K562 (cell line): ENCODE measurements around the gene SPTLC2. TPM values are rescaled to one million over a fixed set of nuclear protein-coding genes. Genes with fewer than 3 reads are reported as not detected.
A peak's percentile ranks its signal among the peaks of the same experiment; 100 is the strongest.

Experiments
- ATAC-seq: fragments of 200-7000 bp; cut with Tn5 transposase; 3 replicates; pipeline ENCODE4 v1.9.1; 2020; ENCODE audit warnings: moderate library complexity
- BruUV-seq: library from RNA; stranded (reverse); fragments of 400-500 nt; replicated peaks from 2 replicates; lab custom pipeline; 2021; lab: Mats Ljungman, UMichigan
- CTCF ChIA-PET: fragments of 300-600 bp; formaldehyde crosslinking; extraction: SDS; loops from one replicate; lab custom pipeline; 2021; ENCODE audit warnings: low intra/inter-chr PET ratio; lab: Yijun Ruan, JAX
- POLR2A ChIA-PET: fragments of 300-600, 350-650 bp; sonication (Branson Sonifier 250); formaldehyde crosslinking; extraction: SDS; loops from one replicate; lab custom pipeline; 2021; ENCODE audit warnings: antibody characterized with exemption, inconsistent platforms; lab: Yijun Ruan, JAX
- DNase-seq, 4 experiments: peaks; one replicate each; pipeline versions ENCODE4 v3.0.0 to v3.0.0-alpha.2; 2011 to 2018; ENCODE audit warnings: low spot score in 3 of 4, mixed read lengths in 3 of 4; ENCODE audit errors: extremely low read depth in 1 of 4
- FAIRE-seq: peaks from 2 replicates; lab custom pipeline; 2011; peaks lifted over from hg19 to GRCh38; lab: Jason Lieb, UNC
- H2AFZ ChIP-seq: 2 replicates; pipeline ENCODE4 v1.6.0; 2011; ENCODE audit warnings: low read depth, low read length, control low read depth, inconsistent platforms
- H3K27ac ChIP-seq: fragments of 200-600 bp; 3 replicates; pipeline ENCODE4 v1.8.0; 2011; ENCODE audit warnings: low read depth, mild to moderate bottlenecking, control low read depth, inconsistent platforms, low read length, moderate library complexity, mixed read lengths; ENCODE audit errors: extremely low read depth
- H3K27me3 ChIP-seq, 2 experiments: fragments of 300-600 bp in 1 of 2; 2 replicates in 1 of 2; 3 replicates in 1 of 2; pipeline versions ENCODE4 v1.6.0 to v1.8.0; 2011; ENCODE audit warnings: inconsistent platforms in 2 of 2, low read length in 2 of 2, mild to moderate bottlenecking in 1 of 2, mixed read lengths in 1 of 2, moderate library complexity in 1 of 2; ENCODE audit not compliant: control insufficient read depth in 2 of 2, insufficient read depth in 2 of 2
- H3K36me3 ChIP-seq: fragments of 300-600 bp; 3 replicates; pipeline ENCODE4 v1.8.0; 2011; ENCODE audit warnings: mild to moderate bottlenecking, low read length, inconsistent platforms; ENCODE audit not compliant: control insufficient read depth, insufficient read depth
- H3K4me1 ChIP-seq, 2 experiments: fragments of 200-600 bp in 1 of 2; replicated peaks in 1 of 2; 2 replicates in 1 of 2; 3 replicates in 1 of 2; pipeline versions ENCODE4 v1.5.1 to v1.8.0; 2011; ENCODE audit warnings: inconsistent platforms in 2 of 2, low read length in 2 of 2, mild to moderate bottlenecking in 1 of 2, mixed read lengths in 1 of 2, moderate library complexity in 1 of 2; ENCODE audit not compliant: control insufficient read depth in 2 of 2, insufficient read depth in 2 of 2
- H3K4me2 ChIP-seq: 2 replicates; pipeline ENCODE4 v1.6.1; 2011; ENCODE audit warnings: low read length, control low read depth, inconsistent platforms, mixed read lengths; ENCODE audit not compliant: insufficient read depth
- H3K4me3 ChIP-seq: fragments of 200-600 bp; sonication (generic), shearing (Covaris generic); 2 replicates; pipeline ENCODE4 v1.5.1; 2016; ENCODE audit warnings: control low read depth, inconsistent platforms
- H3K79me2 ChIP-seq: fragments of 200-600 bp; 3 replicates; pipeline ENCODE4 v1.8.0; 2011; ENCODE audit warnings: low read length, inconsistent platforms; ENCODE audit not compliant: control insufficient read depth, insufficient read depth
- H3K9ac ChIP-seq, 2 experiments: 2 replicates each; pipeline versions ENCODE4 v1.6.0 to v1.6.1; 2011; ENCODE audit warnings: low read depth in 2 of 2, low read length in 2 of 2, control low read depth in 1 of 2, inconsistent platforms in 1 of 2, mild to moderate bottlenecking in 1 of 2, mixed read lengths in 1 of 2; ENCODE audit not compliant: insufficient read depth in 1 of 2
- H3K9me1 ChIP-seq: one replicate; pipeline ENCODE4 v1.6.0; 2011; ENCODE audit warnings: inconsistent platforms, mild to moderate bottlenecking, low read length, moderate library complexity; ENCODE audit not compliant: control insufficient read depth, insufficient read depth
- H3K9me3 ChIP-seq: replicated peaks from 2 replicates; pipeline ENCODE4 v1.5.1; 2011; ENCODE audit warnings: low read depth, low read length, inconsistent platforms; ENCODE audit not compliant: control insufficient read depth, insufficient read depth
- H4K20me1 ChIP-seq: replicated peaks from 2 replicates; pipeline ENCODE4 v1.6.1; 2011; ENCODE audit warnings: low read length, inconsistent platforms, mixed read lengths; ENCODE audit not compliant: control insufficient read depth, insufficient read depth
- BMI1 ChIP-seq: fragments of 150-350 bp; IDR thresholded peaks from 2 replicates; pipeline ENCODE4 v1.6.1; 2014; ENCODE audit warnings: low read length
- KDM5B ChIP-seq: fragments of 200-600 bp; sonication (generic); IDR thresholded peaks from 2 replicates; pipeline ENCODE4 v1.6.1; 2012; ENCODE audit warnings: low read depth, mild to moderate bottlenecking, moderate library complexity, low read length, control low read depth, inconsistent platforms; ENCODE audit not compliant: insufficient replicate concordance
- MTA1 ChIP-seq: fragments of 450-650 bp; IDR thresholded peaks from 2 replicates; pipeline ENCODE4 v1.6.1; 2017; ENCODE audit warnings: borderline replicate concordance
- NFYB ChIP-seq: IDR thresholded peaks from 2 replicates; pipeline ENCODE4 v1.6.1; 2011; ENCODE audit warnings: mild to moderate bottlenecking, moderate library complexity; ENCODE audit not compliant: insufficient read length; ENCODE audit errors: extremely low read depth
- NKRF ChIP-seq: fragments of 450-650 bp; IDR thresholded peaks from 2 replicates; pipeline ENCODE4 v1.6.1; 2016; ENCODE audit warnings: borderline replicate concordance
- PHF20 ChIP-seq: fragments of 450-650 bp; IDR thresholded peaks from 2 replicates; pipeline ENCODE4 v1.6.1; 2018; ENCODE audit not compliant: partially characterized antibody
- PHF8 ChIP-seq: fragments of 200-600 bp; sonication (generic); IDR thresholded peaks from 2 replicates; pipeline ENCODE4 v1.6.1; 2012; ENCODE audit warnings: mixed run types, mild to moderate bottlenecking, inconsistent platforms, low read length, moderate library complexity, borderline replicate concordance
- POLR2B ChIP-seq: fragments of 450-650 bp; IDR thresholded peaks from 2 replicates; pipeline ENCODE4 v1.6.1; 2018; ENCODE audit warnings: low read depth; ENCODE audit not compliant: partially characterized antibody
- RUNX1 ChIP-seq: sonication (generic); IDR thresholded peaks from 2 replicates; pipeline ENCODE4 v1.6.1; 2016; ENCODE audit warnings: antibody characterized with exemption, low read depth
- SMARCC2 ChIP-seq: fragments of 450-650 bp; IDR thresholded peaks from 2 replicates; pipeline ENCODE4 v1.6.1; 2017; ENCODE audit warnings: antibody characterized with exemption, moderate library complexity, mild to moderate bottlenecking, low read depth
- SMARCE1 ChIP-seq: fragments of 450-650 bp; IDR thresholded peaks from 2 replicates; pipeline ENCODE4 v1.7.1; 2016; ENCODE audit warnings: mild to moderate bottlenecking
- STAT6 ChIP-seq: sonication (generic); formaldehyde crosslinking; IDR thresholded peaks from 2 replicates; pipeline ENCODE4 v1.8.1; 2023; ENCODE audit warnings: mild to moderate bottlenecking, missing genetic modification reagents
- SUPT5H ChIP-seq: fragments of 450-650 bp; IDR thresholded peaks from 2 replicates; pipeline ENCODE4 v1.6.1; 2016
- USF2 ChIP-seq: sonication (generic); formaldehyde crosslinking; IDR thresholded peaks from 2 replicates; pipeline ENCODE4 v1.5.0; 2020; ENCODE audit warnings: missing genetic modification reagents
- ZNF778 ChIP-seq: fragments of 450-650 bp; formaldehyde crosslinking; IDR thresholded peaks from 2 replicates; pipeline ENCODE4 v1.4.0; 2020; ENCODE audit warnings: mild to moderate bottlenecking, moderate library complexity
- WGBS: fragments of 100-300 bp; shearing (Covaris generic); methylation state at CpG from one replicate; pipeline ENCODE4 v1.1.6; 2016; ENCODE audit warnings: low coverage, mixed read lengths; ENCODE audit not compliant: insufficient coverage; ENCODE audit errors: missing lambda C conversion rate; 5-methylcytosine and 5-hydroxymethylcytosine counted together
- in situ Hi-C: fragments of 300-500 bp; cut with MboI; formaldehyde crosslinking; loops from 4 replicates; pipeline ENCODE4 v1.15.0; 2018; ENCODE audit warnings: inconsistent platforms, mixed read lengths
- intact Hi-C: fragments of 100-400 bp; cut with micrococcal nuclease; formaldehyde crosslinking; loops from 2 replicates; pipeline ENCODE4 v1.14.2; 2022
- polyA plus RNA-seq, 8 experiments: library from polyadenylated mRNA; depleted of rRNA in 4 of 8; stranded (reverse) in 5 of 8; unstranded in 3 of 8; fragments of >200 nt; fragmentation: Nextera tagmentation in 2 of 8; fragmentation: Illumina TruSeq in 1 of 8; extraction: Ambion mirVana in 2 of 8; extraction: Trizol in 1 of 8; gene quantifications; 2 replicates each; pipeline versions ENCODE4 v1.2.1 to v1.2.3, GENCODE V29; 2011 to 2014; ENCODE audit warnings: inconsistent platforms in 1 of 8, missing spikeins in 1 of 8
- total RNA-seq, 7 experiments: library from RNA; depleted of rRNA in 6 of 7; stranded (reverse); fragments of >200 nt in 6 of 7; fragmentation: Illumina TruSeq in 2 of 7; extraction: Trizol in 2 of 7; gene quantifications; 2 replicates each; pipeline versions ENCODE4 v1.2.1 to v1.2.3, GENCODE V29; 2011 to 2021; ENCODE audit warnings: low replicate concordance in 1 of 7
- TF ChIP-seq, protein P1 (sequence below): sonication (generic); formaldehyde crosslinking; IDR thresholded peaks from 2 replicates; pipeline ENCODE4 v1.8.0; 2022; ENCODE audit warnings: mild to moderate bottlenecking, missing genetic modification reagents

Gene SPTLC2
- total and polyA plus RNA-seq, 9 of the 15 experiments (the other 6 are each of a cell fraction or from before 2014, with no cell fraction given) = 4.5 to 30.4 (median 14.0) TPM

DNA sequence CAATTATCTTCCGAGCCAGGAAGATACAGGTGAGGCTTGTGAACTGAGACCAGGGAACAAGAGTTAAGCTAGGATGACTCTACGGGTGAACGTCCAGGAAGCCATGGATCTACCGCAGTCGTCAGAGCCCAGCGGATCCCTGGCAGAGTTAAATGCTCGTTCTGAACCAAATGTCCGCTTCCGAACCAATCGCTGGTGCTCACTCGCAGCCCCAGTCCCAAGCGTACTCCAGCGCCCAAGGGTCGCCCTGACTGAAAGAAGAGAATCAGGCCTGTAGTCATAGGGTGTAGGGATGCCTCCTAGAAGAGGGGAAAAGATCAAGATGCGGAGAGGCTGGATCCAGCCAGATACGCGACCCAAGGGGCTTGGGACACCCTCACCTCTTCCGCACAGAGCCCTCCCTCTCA lies 159.3 kb downstream of the SPTLC2 start:
- ATAC-seq (no peak; the same call in 2 of the 3 replicates), FAIRE-seq (peak; percentile 19), DNase-seq (no peak)
- WGBS = 0% methylated on average over 16 of the region's 18 CpGs
- Histone ChIP-seq H3K36me3 (peaks cover 30% of the 10 kb centered on the region), H3K27me3 (no peaks in the 10 kb centered on the region), H3K4me3 (peak overlapping the region; percentile 96), H3K9ac (peak overlapping the region; percentile 90 to 98), H3K9me3 (no peaks in the 10 kb centered on the region), H3K27ac (peak overlapping the region; percentile 99), H3K4me1 (peaks cover 7 to 11% of the 10 kb centered on the region in 2 experiments; a peak in 3 of 5 replicates), H4K20me1 (peaks cover 12% of the 10 kb centered on the region; the same call in 1 of the 2 replicates), H3K79me2 (peaks cover 48% of the 10 kb centered on the region), H3K9me1 (peaks cover 5% of the 10 kb centered on the region), H3K4me2 (peak overlapping the region; percentile 97), H2AFZ (peak overlapping the region; percentile 100)
- no peak for TF ChIP-seq ZNF778 (CRISPR knock-in tag)
- peak; percentile 56; the same call in 1 of the 2 replicates for TF ChIP-seq PHF8
- TF ChIP-seq POLR2B = peak; percentile 55
- TF ChIP-seq SMARCC2 = 0 out of 2 replicates have a peak, but pooled peaks have one; percentile 33
- no peak for TF ChIP-seq BMI1
- TF ChIP-seq NFYB = no peak
- TF ChIP-seq USF2 (CRISPR knock-in tag) = no peak
- TF ChIP-seq RUNX1 = no peak
- TF ChIP-seq PHF20 = peak; percentile 10
- TF ChIP-seq KDM5B = peak; percentile 87
- no peak for TF ChIP-seq MTA1
- TF ChIP-seq STAT6 (CRISPR knock-in tag) = 0 out of 2 replicates have a peak, but pooled peaks have one; percentile 65
- TF ChIP-seq, protein P1, sequence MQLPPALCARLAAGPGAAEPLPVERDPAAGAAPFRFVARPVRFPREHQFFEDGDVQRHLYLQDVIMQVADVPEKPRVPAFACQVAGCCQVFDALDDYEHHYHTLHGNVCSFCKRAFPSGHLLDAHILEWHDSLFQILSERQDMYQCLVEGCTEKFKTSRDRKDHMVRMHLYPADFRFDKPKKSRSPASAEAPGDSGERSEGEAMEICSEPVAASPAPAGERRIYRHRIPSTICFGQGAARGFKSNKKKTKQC = 0 out of 2 replicates have a peak, but pooled peaks have one; percentile 45
- 0 out of 2 replicates have a peak, but pooled peaks have one; percentile 34 for TF ChIP-seq SMARCE1
- peak; percentile 12; the same call in 1 of the 2 replicates for TF ChIP-seq NKRF
- TF ChIP-seq SUPT5H = peak; percentile 45
- BruUV-seq = TSS peak; percentile 69
- POLR2A ChIA-PET = interaction anchor here (0.6 to 2.0 kb wide), 7 partner anchors 8 to 154 kb away, joined by 3 to 7 read pairs (median 3); no protein-coding TSS in a partner anchor
- intact Hi-C loops (loop anchor here (2.0 to 5.0 kb wide), 5 partner anchors 50 to 190 kb away; partner anchors contain the start of genes SAMD15, SPTLC2 and TMED8), in situ Hi-C loops (no loop called here)
- CTCF ChIA-PET = no interaction called here
